Right lobe of liver (tissue), 4 donors: ENCODE results near the gene PLAA.

Experiments used
- POLR2A ChIP-seq: fragments of 450-650 bp; IDR thresholded peaks from one replicate; pipeline ENCODE4 v1.6.1; 2017; ENCODE audit warnings: antibody characterized with exemption, mild to moderate bottlenecking
- TF ChIP-seq, protein P1 (sequence below), 4 donors: fragments of 200-600 bp in 3 of 4; fragments of 450-650 bp in 1 of 4; IDR thresholded peaks; one replicate each; pipeline versions ENCODE4 v1.5.1 to v1.8.0; 2016 to 2022; ENCODE audit warnings: antibody characterized with exemption in 4 of 4, mild to moderate bottlenecking in 2 of 4
- donor health status: DM: no; HTN: no; CAD: no.
- donor health status: DM: no; HTN: no; CAD: no.
- donor health status: DM: no; HTN: yes; CAD: no.

DNA sequence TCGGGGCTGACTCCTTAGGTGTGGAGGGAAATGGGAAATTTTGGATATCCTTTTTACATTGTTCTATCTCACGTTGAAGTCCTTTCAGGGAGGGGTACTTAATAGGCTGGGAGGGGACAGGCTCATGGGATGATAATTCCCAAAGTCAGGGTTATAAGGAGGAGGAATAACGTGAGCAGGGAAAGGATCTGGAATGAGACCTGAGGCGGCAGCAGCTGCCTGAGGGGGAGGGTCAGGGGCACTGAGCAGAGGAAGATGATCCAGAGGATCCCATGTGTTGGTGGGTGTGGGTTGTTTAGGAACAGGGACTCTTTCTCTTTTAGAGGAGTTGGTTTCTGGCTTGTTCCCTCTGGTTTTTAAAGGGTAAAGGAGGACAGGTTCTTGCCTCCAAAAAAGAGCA lies 27.9 kb upstream of the PLAA start:
- TF ChIP-seq, protein P1, sequence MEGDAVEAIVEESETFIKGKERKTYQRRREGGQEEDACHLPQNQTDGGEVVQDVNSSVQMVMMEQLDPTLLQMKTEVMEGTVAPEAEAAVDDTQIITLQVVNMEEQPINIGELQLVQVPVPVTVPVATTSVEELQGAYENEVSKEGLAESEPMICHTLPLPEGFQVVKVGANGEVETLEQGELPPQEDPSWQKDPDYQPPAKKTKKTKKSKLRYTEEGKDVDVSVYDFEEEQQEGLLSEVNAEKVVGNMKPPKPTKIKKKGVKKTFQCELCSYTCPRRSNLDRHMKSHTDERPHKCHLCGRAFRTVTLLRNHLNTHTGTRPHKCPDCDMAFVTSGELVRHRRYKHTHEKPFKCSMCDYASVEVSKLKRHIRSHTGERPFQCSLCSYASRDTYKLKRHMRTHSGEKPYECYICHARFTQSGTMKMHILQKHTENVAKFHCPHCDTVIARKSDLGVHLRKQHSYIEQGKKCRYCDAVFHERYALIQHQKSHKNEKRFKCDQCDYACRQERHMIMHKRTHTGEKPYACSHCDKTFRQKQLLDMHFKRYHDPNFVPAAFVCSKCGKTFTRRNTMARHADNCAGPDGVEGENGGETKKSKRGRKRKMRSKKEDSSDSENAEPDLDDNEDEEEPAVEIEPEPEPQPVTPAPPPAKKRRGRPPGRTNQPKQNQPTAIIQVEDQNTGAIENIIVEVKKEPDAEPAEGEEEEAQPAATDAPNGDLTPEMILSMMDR (IDR thresholded peaks at IDR 0.05) = no peak
- no peak for TF ChIP-seq POLR2A
